Esophagus muscularis mucosa (tissue), 4 donors: ENCODE measurements around the gene ZBBX. TPM values are rescaled to one million over a fixed set of nuclear protein-coding genes. Genes with fewer than 3 reads are reported as not detected.

Experiments
- DNase-seq: peaks from one replicate; pipeline ENCODE4 v3.0.0-alpha.2; 2017; ENCODE audit errors: extremely low spot score
- H3K27ac ChIP-seq, 4 donors: fragments of 200-600 bp; sonication (generic); replicated peaks in 1 of 4; 1 replicate in 3 of 4; 2 replicates in 1 of 4; pipeline ENCODE4 v1.5.1; 2016 to 2019; ENCODE audit warnings: mild to moderate bottlenecking in 1 of 4
- H3K27me3 ChIP-seq, 4 donors: fragments of 200-600 bp; sonication (generic); one replicate each; pipeline versions ENCODE4 v1.5.1 to v1.6.0; 2016 to 2019
- H3K36me3 ChIP-seq, 4 donors: fragments of 200-600 bp; sonication (generic); one replicate each; pipeline ENCODE4 v1.5.1; 2016 to 2019
- H3K4me1 ChIP-seq, 4 donors: fragments of 200-600 bp; sonication (generic); one replicate each; pipeline ENCODE4 v1.5.1; 2016 to 2019
- H3K4me3 ChIP-seq, 4 donors: fragments of 200-600 bp; sonication (generic); 1 replicate in 2 of 4; 2 replicates in 2 of 4; pipeline ENCODE4 v1.5.1; 2016 to 2019; ENCODE audit warnings: mild to moderate bottlenecking in 4 of 4, moderate library complexity in 1 of 4
- H3K9me3 ChIP-seq, 4 donors: fragments of 200-600 bp; sonication (generic); 1 replicate in 3 of 4; 2 replicates in 1 of 4; pipeline ENCODE4 v1.5.1; 2016 to 2019
- EP300 ChIP-seq: sonication (generic); formaldehyde crosslinking; IDR thresholded peaks from one replicate; pipeline ENCODE4 v1.6.1; 2017; ENCODE audit warnings: antibody characterized with exemption
- POLR2A ChIP-seq: fragments of 450-650 bp; IDR thresholded peaks from one replicate; pipeline ENCODE4 v1.6.1; 2017; ENCODE audit warnings: antibody characterized with exemption, moderate library complexity, mild to moderate bottlenecking, low read depth
- POLR2AphosphoS5 ChIP-seq, 2 donors: sonication (generic); formaldehyde crosslinking; IDR thresholded peaks; one replicate each; pipeline ENCODE4 v1.6.1; 2017; ENCODE audit warnings: antibody characterized with exemption in 2 of 2
- WGBS: methylation state at CpG from one replicate; pipeline ENCODE4 v1.1.5; 2018; 5-methylcytosine and 5-hydroxymethylcytosine counted together
- intact Hi-C: fragments of 100-400 bp; cut with DNase I; formaldehyde crosslinking; loops from one replicate; pipeline ENCODE4 v1.15.1; 2023
- total RNA-seq, 4 donors: library from RNA; depleted of rRNA; stranded (reverse); fragments of >200 nt; gene quantifications; one replicate each; pipeline versions ENCODE4 v1.1.0 to v1.2.1, GENCODE V29; 2016
- TF ChIP-seq, protein P1 (sequence below), 3 experiments: fragments of 200-600 bp in 2 of 3; fragments of 450-650 bp in 1 of 3; sonication (generic) in 2 of 3; IDR thresholded peaks; one replicate each; pipeline ENCODE4 v1.5.1; 2017 to 2019; ENCODE audit warnings: antibody characterized with exemption in 3 of 3, mild to moderate bottlenecking in 2 of 3, moderate library complexity in 1 of 3

The ZBBX gene
- total RNA-seq, 4 donors from 2014 or later, result 0.17 TPM; not detected in 3

DNA sequence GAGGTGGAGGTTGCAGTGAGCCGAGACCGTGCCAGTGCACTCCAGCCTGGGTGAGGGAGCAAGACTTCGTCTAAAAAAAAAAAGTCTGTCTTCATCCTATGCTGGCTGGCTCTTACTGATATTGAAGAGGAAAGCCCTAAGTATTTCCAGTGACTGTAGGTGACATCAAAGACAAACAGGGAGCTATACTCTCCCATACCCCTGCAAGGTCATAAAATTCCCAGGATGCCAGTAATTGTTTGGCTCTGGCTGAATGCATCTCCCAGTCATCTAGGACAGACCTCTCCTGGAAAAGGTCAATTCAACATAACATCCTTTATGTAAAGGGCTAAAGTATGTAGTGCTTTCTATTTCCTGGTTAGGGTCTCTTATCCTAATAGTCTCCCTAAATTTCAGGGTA lies 8.0 kb downstream of the ZBBX start:
- no peak for TF ChIP-seq POLR2AphosphoS5 (IDR thresholded peaks at IDR 0.05)
- TF ChIP-seq POLR2A, result no peak
- TF ChIP-seq EP300, result no peak
- TF ChIP-seq, protein P1, sequence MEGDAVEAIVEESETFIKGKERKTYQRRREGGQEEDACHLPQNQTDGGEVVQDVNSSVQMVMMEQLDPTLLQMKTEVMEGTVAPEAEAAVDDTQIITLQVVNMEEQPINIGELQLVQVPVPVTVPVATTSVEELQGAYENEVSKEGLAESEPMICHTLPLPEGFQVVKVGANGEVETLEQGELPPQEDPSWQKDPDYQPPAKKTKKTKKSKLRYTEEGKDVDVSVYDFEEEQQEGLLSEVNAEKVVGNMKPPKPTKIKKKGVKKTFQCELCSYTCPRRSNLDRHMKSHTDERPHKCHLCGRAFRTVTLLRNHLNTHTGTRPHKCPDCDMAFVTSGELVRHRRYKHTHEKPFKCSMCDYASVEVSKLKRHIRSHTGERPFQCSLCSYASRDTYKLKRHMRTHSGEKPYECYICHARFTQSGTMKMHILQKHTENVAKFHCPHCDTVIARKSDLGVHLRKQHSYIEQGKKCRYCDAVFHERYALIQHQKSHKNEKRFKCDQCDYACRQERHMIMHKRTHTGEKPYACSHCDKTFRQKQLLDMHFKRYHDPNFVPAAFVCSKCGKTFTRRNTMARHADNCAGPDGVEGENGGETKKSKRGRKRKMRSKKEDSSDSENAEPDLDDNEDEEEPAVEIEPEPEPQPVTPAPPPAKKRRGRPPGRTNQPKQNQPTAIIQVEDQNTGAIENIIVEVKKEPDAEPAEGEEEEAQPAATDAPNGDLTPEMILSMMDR (IDR thresholded peaks at IDR 0.05), result no peak
- Histone ChIP-seq H3K4me3 (no peak overlapping the region), H3K9me3 (no peaks in the 10 kb centered on the region), H3K36me3 (no peaks in the 10 kb centered on the region), H3K27me3 (no peaks in the 10 kb centered on the region), H3K27ac (no peak overlapping the region), H3K4me1 (no peaks in the 10 kb centered on the region)
- 90% methylated on average over 3 of the region's 3 CpGs for WGBS
- no peak for DNase-seq
- intact Hi-C loops, result loop anchor here (10.0 kb wide), 1 partner anchor 513 kb away; no protein-coding TSS in a partner anchor

DNA sequence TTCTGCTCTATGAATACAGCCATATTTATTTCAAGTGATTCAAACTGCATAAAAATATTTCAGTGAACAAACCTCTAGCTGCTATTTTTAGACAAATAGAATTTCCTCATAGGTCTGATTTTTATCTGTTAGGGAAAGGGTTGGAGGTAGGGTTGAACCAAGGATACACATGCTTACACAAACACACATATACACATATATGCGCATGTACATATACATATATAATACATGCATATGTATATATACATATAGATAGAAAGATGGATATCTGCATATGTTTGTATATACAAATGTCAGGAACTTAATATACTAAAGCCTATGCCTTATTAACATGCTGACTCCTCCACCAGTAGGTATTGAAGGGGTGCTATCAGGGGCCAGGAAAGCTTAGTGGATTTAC lies 18.1 kb downstream of the ZBBX start:
- Histone ChIP-seq H3K27me3 (no peaks in the 10 kb centered on the region), H3K4me1 (no peaks in the 10 kb centered on the region), H3K36me3 (no peaks in the 10 kb centered on the region), H3K4me3 (no peak overlapping the region), H3K9me3 (no peaks in the 10 kb centered on the region), H3K27ac (no peak overlapping the region)
- DNase-seq, result no peak
- intact Hi-C loops, result no loop called here
- TF ChIP-seq EP300 (no peak), POLR2AphosphoS5 (IDR thresholded peaks at IDR 0.05) (no peak), POLR2A (no peak)
- TF ChIP-seq, protein P1 (IDR thresholded peaks at IDR 0.05), result no peak
- 97% methylated on average over 1 of the region's 1 CpG for WGBS

DNA sequence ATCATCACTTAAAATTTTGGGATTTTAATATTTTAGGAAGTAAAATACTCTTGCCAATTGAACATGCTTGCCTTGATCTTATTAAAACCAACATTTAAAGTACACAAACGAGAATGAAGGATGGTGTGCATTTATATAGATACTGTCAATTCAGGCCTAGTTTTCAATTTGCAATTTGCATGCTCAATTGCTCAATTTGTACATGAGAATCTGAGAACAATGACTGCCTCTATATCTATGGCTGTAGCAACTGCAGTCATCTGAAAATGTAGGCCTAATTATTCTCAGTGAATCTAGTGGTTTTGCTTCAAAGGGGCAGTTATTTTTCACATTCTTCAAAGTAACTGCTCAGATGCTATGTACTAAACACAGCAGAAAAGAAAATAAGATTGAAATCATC lies 18.8 kb downstream of the ZBBX start:
- WGBS, result 89% methylated on average over 1 of the region's 1 CpG
- Histone ChIP-seq H3K4me3 (no peak overlapping the region), H3K27ac (no peak overlapping the region), H3K36me3 (no peaks in the 10 kb centered on the region), H3K9me3 (no peaks in the 10 kb centered on the region), H3K4me1 (no peaks in the 10 kb centered on the region), H3K27me3 (no peaks in the 10 kb centered on the region)
- intact Hi-C loops, result no loop called here
- TF ChIP-seq, protein P1 (IDR thresholded peaks at IDR 0.05), result no peak
- TF ChIP-seq POLR2A (no peak), POLR2AphosphoS5 (IDR thresholded peaks at IDR 0.05) (no peak), EP300 (no peak)
- no peak for DNase-seq

DNA sequence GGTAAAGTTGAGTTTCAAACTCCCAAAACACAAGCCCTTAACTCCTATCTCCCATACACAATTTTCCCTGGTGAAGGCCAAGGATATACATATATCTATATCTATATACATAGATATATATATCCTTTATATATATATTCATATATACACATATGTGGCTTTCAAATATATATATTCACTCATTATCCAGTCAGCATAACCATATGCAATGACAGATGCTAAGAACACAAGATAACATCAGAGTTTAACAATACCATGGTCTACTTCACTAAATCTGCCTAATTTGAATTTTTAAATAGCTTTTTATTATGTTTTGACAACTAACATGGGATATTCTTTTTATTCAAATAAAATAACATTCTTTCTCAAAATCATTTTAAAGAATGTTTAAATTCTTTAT lies 24.7 kb downstream of the ZBBX start:
- Histone ChIP-seq H3K27me3 (no peaks in the 10 kb centered on the region), H3K4me1 (no peaks in the 10 kb centered on the region), H3K27ac (no peak overlapping the region), H3K4me3 (no peak overlapping the region), H3K36me3 (no peaks in the 10 kb centered on the region), H3K9me3 (no peaks in the 10 kb centered on the region)
- intact Hi-C loops, result no loop called here
- no peak for DNase-seq
- TF ChIP-seq POLR2AphosphoS5 (IDR thresholded peaks at IDR 0.05), result no peak
- no peak for TF ChIP-seq EP300
- no peak for TF ChIP-seq POLR2A
- TF ChIP-seq, protein P1 (IDR thresholded peaks at IDR 0.05), result no peak

DNA sequence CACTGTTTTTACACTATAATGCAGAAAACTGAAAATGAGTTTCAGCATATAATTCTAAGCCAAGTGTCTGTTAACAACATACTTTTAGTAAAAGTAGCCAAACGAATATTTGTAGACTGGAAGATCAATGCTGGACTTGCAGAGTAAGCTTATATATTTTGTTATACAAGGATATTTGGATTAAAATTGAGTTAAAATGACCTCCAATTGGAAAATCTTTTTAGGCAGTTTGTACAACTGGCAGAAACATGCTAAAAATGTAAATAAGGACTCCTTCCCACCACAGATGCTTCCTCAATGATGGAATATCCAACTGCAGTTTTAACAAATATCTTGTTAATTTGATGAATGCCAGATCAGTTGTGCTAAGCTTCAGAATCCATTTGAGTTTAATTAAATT lies 25.3 kb downstream of the ZBBX start:
- TF ChIP-seq EP300 (no peak), POLR2AphosphoS5 (IDR thresholded peaks at IDR 0.05) (no peak), POLR2A (no peak)
- TF ChIP-seq, protein P1 (IDR thresholded peaks at IDR 0.05), result no peak
- no peaks in the 10 kb centered on the region for H3K4me1 ChIP-seq
- H3K9me3 ChIP-seq, result no peaks in the 10 kb centered on the region
- H3K4me3 ChIP-seq, result no peak overlapping the region
- DNase-seq, result no peak
- intact Hi-C loops, result no loop called here
- H3K27ac ChIP-seq, result no peak overlapping the region
- no peaks in the 10 kb centered on the region for H3K36me3 ChIP-seq
- no peaks in the 10 kb centered on the region for H3K27me3 ChIP-seq
- 63% methylated on average over 1 of the region's 1 CpG for WGBS
